ENCODE measurements around the gene YAP1. TPM values are rescaled to one million over a fixed set of nuclear protein-coding genes. Genes with fewer than 3 reads are reported as not detected.
A peak's percentile ranks its signal among the peaks of the same experiment; 100 is the strongest.
"Not testable (repeated sequence)": the region's sequence is repeated elsewhere in the genome, so short reads cannot be mapped to it uniquely, and the experiment has no call there.

Gene YAP1
- total RNA-seq, 1 experiment from 2014 or later: 41.1 TPM

DNA sequence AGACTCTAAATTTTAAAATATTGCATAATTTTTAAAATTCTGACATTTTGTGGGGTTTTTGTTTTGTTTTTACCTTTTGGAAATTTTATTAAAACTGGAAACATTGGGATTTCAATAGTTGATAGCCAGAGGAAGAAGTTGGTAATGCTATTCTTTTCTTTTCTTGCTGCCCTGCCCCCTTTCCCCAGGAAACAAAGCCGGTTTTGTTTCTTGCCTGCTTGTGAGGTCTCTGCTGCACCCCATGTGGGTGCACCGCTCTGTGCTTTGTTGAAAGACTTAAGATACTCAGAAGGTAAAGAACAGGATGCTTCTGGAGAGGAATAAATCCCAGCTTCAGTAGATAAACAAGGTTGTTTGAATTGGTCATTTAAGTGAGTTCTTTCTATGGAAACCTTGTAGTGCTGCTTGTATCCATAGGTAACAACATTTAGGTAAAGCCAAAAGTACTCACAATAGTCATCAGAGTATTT is 87.5 kb downstream of the YAP1 start:
- no peak for DNase-seq (ENCODE audit: low spot score)

DNA sequence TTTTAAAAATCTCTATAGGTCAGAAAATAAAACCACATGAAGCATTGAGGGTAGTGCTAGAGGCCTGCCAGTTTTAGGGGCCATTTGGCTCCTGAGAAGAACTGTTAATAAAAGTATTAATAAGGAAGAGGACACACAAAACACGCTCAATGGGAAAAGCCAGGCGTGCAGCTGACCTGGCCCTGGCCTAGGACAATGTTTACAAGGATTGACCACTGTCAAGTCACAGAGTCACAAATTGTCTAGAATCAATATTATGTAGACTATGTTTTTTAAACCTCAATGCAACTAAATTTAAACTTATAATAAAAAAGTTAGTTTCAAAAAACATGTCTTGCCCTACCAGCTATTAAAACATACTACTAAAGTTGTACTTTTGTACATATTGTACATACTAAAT is 89.4 kb downstream of the YAP1 start:
- no peak for DNase-seq (ENCODE audit: low spot score)

DNA sequence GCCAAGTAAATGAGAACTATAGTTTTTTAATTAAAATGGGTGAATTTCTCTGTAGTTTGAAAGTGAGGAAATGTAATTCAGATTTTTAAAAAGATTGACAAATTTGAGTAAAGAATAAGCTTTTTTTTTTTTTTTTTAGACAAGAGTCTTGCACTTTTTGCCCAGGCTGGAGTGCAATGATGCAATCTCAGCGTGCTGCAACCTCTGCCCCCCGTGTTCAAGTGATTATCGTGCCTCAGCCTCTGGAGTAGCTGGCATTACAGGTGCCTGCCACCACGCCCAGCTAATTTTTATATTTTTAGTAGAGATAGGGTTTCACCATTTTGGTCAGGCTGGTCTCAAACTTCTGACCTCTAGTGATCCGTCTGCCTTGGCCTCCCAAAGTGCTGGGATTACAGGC is 90.1 kb downstream of the YAP1 start:
- DNase-seq (ENCODE audit: low spot score): not testable (repeated sequence)

DNA sequence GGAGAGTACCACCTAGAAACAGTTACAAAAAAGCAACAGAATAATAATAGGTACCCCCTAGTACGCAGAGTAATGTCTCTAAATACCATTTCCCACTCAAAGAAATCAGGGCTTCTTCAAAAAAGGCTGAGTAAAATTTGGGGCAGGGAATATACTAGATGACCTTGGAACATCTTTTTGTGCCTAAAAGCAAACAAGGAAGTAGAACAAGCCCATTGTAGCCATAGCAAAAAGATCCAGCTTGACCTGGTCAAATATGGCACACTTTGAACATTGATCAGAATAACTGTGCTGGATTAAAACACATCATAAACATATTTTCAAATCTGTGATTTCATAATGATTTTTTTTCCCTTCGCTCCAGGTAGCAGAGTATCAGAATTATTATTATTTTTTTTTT is 91.5 kb downstream of the YAP1 start:
- no peak for DNase-seq (ENCODE audit: low spot score)

DNA sequence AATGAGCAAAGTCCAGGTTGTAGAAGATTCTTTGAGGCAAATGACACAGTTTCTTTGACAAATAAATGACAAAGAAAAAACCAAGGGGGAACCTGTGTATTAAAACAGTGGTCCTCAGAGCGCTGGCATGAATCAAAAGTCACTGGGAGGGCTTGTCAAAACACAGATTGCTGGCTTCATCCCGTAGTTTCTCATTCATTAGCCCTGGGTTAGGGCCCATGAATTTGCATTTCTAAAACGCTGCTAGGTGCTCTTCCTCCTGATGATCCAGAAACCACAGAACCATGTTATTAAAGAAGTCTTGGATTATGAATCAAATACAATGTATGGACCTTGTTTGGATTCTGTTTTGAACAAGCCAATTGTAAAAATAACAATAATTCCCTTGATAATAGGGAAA is 92.7 kb downstream of the YAP1 start:
- no peak for DNase-seq (ENCODE audit: low spot score)

DNA sequence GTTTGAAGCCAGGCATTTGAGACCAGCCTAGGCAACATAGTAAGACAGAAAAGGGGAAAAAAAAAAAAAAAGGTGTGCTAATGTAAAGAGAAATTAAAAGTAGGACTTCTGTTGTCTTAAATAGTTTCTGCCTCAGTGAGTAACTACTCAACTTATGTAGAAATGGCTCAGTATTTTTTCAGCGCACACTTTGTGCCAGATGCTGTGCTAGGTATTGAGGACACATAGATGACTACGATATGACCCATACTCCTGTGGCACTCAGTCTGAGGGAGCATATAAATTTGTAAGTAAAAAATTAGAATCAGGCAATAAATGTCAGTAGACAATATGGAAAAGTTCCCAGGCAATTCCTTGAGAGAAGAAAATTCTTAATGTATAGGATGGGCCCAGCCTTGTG is 93.9 kb downstream of the YAP1 start:
- no peak for DNase-seq (ENCODE audit: low spot score)

DNA sequence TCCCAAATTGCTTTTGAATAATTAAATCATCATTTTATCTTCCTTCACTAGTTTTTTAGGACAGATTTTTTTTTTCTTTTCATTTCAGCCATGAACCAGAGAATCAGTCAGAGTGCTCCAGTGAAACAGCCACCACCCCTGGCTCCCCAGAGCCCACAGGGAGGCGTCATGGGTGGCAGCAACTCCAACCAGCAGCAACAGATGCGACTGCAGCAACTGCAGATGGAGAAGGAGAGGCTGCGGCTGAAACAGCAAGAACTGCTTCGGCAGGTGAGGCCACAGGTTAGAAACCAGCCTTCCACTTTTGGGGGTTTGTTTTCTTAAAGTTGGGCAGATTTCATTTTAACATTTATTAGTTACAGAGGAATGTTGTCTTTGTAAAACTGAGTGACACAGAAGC is 95.6 kb downstream of the YAP1 start:
- DNase-seq (ENCODE audit: low spot score): no peak

DNA sequence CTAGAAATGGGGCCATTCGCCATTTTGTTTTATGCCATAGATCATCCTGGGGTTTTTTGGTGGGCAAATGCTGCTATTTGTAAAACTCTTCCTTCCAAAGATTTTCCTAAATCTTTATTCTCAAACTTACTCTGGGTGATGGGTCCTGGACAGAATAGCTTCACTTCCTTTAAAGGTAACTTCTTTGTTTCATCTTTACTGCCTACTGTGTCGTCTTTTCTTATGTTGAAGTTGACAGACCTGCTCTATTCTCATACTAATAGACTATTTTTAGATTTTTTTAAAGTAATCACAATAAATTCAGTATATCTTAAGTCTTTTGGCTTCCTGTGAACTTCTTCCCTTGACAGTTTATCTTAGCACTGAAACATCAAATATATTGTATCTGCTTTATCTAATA is 98.6 kb downstream of the YAP1 start:
- no peak for DNase-seq (ENCODE audit: low spot score)

DNA sequence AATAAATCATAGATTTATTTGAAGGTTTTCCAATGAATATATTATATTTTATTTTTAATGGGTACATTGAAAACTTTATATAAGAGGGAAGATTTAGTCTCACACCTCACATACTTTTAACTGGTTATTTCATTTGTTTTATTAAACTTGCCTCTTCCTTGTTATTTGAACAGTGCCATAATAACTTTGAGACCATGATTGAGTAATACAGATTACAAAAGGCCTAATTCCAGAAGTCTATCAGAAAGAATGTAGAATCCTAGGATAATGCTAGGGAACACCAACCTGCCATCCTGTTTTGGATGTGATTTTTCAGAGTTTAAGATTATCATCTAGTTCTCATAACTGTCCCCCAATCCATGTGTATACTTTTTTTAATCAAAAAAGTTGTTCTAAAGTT is 104.4 kb downstream of the YAP1 start:
- no peak for DNase-seq (ENCODE audit: low spot score)

DNA sequence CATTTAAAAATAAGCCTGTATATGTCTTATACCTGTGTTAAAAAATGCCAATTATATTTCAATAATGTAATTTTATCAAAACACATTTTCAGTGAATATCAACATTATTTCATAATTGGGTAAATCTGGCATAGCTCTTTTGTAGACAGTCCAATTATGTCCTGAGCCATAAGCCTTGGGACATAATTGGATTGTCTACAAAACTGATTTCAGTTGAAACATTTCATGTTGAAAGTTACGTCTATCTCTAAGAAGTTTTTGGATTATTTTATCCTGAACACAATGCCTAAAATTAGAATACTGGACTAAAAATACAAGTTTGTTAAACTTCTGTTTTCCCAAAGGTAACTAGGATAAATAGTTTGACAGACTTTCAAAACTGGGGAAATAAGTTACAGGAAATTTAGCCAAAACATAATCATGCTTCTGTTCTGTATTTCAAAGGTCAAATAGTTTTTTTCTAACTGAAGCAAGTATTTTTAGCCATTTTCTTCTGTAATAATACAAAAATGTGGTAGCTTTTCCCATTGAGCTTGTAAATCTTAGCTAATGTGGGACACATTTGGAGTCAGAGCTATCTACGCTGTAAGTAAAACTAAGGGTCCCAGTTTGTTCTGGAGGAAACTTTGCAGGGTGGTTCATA is 106.3 kb downstream of the YAP1 start:
- DNase-seq (ENCODE audit: low spot score): no peak

DNA sequence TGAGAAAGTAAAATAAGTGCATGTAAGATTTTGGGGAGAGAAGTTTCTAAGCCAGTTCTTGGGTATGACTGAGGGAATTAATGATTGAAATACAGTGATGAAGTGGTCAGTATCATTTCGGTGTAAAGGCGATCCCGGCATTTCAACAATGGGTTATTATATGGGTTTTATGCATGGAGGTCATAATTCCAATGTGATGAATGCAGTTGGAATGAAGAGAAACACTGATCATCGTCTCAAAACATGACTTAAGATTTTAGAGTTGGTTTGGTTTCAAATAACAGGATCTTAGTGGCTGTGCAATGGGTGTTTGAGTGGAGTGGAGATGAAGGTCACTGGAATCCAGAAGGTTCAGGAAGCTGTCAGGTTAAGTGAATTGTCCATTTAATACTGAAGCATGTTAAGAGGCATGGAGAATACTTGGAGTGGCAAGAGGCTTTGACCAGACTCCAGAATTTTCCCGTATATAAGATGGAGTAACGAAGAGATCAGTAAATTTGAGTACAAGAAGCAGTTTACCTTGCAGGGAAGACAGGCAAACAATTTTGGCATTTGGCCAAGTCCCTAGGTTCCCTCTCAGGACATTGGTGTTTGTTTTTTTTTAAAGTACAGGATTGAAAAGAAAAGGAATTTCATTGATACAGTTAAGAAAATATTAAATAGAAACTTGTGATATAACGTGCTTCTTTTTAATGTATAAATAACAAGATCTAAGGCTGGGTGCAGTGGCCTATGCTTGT is 110.7 kb downstream of the YAP1 start:
- no peak for DNase-seq (ENCODE audit: low spot score)

DNA sequence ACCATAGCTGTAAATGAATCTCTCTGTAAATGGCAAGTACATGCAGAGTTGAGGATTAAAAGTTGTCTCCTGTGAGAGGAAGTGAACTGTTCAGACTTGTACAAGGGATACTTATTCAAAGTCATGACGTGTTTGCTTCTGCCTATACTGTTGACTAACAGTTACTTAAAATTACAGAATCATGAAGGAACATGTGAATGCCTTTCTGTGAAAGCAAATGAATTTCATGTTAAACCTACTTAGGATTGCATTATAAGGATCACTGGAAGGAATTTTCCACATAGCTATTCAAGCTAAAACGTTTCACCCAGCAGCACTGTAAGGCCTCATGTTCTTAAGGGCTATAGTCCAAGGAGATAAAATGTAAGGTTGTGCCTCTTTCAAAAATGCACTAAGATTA is 113.6 kb downstream of the YAP1 start:
- DNase-seq (ENCODE audit: low spot score): no peak

DNA sequence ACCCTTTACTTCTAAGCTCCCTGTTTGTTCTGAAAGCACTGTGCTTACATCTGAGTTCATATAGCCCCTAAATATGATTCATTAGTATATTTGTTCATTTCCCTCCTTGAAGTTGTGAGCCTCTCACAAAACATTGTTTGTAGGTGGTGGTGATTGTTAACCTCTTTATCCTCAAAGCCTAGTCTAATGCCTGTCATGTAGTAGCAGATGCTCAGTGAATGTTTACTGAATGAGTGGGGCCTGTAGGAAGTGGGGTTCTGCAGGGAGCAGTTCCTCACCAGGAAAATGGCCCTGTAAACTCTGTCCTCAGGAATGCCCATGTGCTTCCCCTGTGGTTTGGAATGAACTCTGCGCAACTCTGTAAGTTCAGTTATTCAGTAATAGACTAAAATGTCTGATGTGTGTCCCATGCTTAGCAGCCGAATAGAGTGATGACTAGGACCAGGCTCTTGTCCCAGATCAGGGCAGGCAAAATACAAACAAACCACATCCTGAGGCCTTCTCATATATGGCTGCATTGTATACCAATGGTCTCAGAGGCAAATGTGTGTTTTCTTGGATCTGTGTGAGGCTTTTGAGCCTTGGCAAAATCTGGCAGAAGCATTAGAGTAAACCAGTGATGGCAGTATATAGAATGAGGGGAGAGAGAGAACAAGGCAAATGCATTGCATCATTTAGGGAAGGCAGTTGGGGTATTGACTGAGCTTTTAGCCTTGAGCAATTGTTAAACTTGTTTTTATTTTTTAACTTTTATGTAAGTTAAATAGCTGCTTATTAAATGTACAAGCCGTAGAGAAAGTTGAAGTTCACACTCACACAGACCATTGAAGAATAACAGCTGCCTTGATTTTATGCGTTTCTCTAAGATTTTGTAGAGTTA is 115.7 kb downstream of the YAP1 start:
- peak; percentile 94 for DNase-seq (ENCODE audit: low spot score)

DNA sequence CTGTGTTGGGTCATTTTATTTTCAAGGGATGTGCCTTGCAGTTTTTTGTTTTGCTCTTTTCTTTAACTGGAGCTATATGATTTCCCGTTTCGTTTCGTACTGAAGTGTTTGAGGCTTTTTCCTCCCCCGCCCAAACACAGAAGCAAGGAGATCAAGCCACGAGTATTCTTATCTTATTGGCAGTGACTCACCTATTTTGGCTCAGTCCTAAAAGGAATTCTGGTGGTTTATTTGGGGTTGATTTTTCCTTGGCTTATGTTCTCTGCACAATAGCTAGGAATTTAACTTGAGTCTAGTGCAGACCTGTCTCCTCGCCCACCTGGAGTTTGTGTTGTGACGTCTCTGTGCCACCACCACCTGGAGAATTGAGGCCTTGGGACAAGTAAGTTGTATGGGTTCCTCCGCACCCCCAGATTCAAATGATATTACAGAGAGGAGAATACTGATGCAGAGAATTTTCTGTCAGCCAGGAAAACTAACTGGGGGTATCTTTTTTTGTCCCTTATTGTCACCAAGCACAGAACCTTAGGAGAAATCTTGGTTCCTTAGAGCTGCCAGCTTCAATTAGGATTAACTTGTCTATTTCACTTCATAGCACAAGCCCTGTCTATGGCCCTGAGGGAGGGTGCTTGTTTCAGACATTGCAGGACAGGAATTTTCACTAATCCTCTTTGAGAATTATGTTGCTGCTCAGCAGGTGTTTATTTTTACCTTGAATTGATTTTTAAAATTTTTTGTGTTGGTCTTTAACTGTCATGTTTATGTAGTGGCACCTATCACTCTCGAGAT is 116.6 kb downstream of the YAP1 start:
- peak; percentile 75 for DNase-seq (ENCODE audit: low spot score)

DNA sequence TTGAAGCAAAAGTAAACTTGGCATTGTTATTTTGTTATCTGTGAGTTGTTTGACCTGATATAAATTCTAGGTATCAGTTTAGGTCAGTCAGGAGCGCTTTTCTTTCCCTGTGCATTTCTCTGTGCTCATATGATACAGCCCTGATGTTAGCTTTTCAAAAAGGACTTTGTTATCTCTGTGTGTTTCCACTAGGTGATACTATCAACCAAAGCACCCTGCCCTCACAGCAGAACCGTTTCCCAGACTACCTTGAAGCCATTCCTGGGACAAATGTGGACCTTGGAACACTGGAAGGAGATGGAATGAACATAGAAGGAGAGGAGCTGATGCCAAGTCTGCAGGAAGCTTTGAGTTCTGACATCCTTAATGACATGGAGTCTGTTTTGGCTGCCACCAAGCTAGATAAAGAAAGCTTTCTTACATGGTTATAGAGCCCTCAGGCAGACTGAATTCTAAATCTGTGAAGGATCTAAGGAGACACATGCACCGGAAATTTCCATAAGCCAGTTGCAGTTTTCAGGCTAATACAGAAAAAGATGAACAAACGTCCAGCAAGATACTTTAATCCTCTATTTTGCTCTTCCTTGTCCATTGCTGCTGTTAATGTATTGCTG is 119.4 kb downstream of the YAP1 start:
- DNase-seq (ENCODE audit: low spot score): no peak

DNA sequence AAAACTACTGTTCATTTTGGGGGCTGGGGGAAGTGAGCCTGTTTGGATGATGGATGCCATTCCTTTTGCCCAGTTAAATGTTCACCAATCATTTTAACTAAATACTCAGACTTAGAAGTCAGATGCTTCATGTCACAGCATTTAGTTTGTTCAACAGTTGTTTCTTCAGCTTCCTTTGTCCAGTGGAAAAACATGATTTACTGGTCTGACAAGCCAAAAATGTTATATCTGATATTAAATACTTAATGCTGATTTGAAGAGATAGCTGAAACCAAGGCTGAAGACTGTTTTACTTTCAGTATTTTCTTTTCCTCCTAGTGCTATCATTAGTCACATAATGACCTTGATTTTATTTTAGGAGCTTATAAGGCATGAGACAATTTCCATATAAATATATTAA is 119.9 kb downstream of the YAP1 start:
- no peak for DNase-seq (ENCODE audit: low spot score)

DNA sequence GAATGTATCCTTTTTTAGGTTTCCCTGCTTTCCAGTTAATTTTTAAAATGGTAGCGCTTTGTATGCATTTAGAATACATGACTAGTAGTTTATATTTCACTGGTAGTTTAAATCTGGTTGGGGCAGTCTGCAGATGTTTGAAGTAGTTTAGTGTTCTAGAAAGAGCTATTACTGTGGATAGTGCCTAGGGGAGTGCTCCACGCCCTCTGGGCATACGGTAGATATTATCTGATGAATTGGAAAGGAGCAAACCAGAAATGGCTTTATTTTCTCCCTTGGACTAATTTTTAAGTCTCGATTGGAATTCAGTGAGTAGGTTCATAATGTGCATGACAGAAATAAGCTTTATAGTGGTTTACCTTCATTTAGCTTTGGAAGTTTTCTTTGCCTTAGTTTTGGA is 120.7 kb downstream of the YAP1 start:
- no peak for DNase-seq (ENCODE audit: low spot score)

DNA sequence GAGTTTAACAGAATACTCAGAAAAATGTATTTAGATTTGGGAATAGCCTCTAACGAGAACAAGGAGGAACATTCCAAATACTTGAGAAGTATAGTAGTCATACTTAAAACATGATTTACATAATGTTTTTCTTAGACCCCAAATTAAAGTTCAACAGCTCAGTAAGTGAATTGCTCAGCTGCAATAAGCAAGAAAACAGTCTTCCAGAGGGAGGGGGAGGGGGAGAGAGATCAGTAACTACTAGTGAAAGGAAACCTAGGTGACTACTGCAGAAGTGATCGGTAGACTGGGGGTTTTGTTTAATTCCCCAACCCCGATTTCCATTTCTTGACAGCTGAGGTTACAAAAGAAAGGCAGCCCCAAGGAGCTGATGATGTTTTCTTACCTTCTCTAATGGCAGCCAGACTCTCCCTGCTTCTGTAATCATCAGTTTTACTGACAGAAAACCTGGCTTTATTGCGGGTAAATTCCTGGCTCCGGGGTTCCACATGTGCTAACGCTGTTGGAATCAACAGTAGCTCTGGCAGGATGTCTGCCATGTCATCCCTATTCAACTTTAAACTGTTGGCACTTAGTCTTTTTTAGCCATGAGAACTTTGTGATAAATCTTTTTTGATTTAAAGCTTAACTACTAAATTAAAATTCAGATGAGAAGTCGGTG is 124.7 kb downstream of the YAP1 start:
- DNase-seq (ENCODE audit: low spot score): no peak

DNA sequence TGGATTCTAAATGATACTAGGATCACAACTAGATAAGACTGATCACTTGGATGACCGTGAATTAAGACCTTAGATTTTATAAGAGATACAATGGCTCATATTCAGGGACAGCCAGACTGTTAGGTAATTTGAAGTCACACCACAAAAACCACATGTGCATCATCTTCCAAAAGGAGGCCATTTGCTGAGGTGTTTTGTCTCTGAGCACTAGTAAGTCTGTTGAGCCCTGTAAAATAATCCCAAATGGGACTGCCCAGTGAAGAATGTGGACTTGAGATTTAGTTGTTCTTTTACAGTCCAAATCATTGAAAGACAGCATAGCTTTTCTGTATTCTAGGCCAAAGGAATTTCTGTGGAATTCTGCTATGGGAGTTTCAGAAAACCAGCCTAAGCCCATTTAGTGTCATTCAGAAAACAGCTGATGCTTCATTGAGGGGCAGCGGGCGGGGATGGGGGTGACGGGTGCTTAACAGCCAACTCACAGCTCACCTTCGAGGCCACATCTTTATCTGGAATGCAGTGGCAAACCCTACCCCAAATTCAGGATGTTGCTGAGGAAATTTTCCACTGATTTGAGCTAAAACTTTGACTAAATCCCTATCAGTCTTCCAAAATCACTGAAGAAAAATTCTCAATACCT is 127.0 kb downstream of the YAP1 start:
- no peak for DNase-seq (ENCODE audit: low spot score)

DNA sequence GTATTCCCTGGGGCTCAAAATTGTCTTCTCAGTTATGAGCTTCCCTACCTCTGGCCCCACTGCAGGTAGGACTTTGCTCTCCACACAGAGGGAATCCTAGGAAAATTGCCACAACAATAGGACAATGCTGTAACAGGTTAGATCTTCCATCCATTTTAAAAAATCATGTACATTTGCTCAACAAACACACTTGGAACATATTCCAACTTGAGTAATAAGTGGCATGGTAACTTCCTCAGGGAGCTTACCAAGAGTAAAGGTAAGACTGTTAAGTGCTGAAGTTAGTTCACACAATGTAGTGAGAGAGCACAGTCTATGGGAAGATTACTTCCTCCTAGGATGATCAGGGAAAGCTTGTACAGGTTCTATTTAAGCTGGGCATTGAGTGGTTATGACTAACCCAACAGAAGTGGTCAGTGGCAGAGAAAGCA is 128.2 kb downstream of the YAP1 start:
- DNase-seq (ENCODE audit: low spot score): no peak

All from H4 (cell line).